ENCODE measurements around the gene EML6. TPM values are rescaled to one million over a fixed set of nuclear protein-coding genes. Genes with fewer than 3 reads are reported as not detected.

The EML6 gene
- total RNA-seq, 1 donor: 1.1 TPM

DNA sequence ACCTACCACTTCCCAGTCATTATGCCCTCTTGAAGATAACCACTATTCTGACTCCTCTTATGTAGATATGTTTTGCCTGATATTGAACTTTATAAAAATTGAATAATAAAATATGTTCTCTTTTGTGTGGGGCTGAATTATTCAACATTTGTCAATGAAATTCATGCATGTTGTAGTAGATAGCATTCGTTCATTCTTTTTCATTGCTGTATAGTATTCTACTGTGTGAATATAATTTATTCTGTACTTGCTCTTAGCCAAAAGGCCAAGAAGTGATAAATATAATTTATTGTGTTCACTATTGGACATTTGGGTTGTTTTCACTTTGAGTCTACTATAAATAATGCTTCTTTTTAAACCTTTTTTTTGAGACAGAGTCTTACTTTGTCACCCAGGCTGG is 29.0 kb downstream of the EML6 start:
- Histone ChIP-seq H3K9me3 (ENCODE audit: low read depth, low read length) (no peaks in the 10 kb centered on the region), H3K4me1 (ENCODE audit: insufficient read depth, low read length) (peaks cover 1% of the 10 kb centered on the region), H3K27me3 (ENCODE audit: insufficient read depth, low read length) (no peaks in the 10 kb centered on the region), H3K79me2 (ENCODE audit: insufficient read depth, low read length) (no peaks in the 10 kb centered on the region), H3K4me3 (ENCODE audit: insufficient read depth, low read length) (no peak overlapping the region), H2AFZ (ENCODE audit: low read length) (no peak overlapping the region), H3K27ac (ENCODE audit: low read depth, low read length) (no peak overlapping the region), H3K4me2 (ENCODE audit: insufficient read depth, low read length) (no peak overlapping the region), H3K36me3 (ENCODE audit: insufficient read depth, low read length) (no peaks in the 10 kb centered on the region), H4K20me1 (ENCODE audit: insufficient read depth, low read length) (no peaks in the 10 kb centered on the region)
- TF ChIP-seq, protein P1, sequence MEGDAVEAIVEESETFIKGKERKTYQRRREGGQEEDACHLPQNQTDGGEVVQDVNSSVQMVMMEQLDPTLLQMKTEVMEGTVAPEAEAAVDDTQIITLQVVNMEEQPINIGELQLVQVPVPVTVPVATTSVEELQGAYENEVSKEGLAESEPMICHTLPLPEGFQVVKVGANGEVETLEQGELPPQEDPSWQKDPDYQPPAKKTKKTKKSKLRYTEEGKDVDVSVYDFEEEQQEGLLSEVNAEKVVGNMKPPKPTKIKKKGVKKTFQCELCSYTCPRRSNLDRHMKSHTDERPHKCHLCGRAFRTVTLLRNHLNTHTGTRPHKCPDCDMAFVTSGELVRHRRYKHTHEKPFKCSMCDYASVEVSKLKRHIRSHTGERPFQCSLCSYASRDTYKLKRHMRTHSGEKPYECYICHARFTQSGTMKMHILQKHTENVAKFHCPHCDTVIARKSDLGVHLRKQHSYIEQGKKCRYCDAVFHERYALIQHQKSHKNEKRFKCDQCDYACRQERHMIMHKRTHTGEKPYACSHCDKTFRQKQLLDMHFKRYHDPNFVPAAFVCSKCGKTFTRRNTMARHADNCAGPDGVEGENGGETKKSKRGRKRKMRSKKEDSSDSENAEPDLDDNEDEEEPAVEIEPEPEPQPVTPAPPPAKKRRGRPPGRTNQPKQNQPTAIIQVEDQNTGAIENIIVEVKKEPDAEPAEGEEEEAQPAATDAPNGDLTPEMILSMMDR (IDR thresholded peaks at IDR 0.05; ENCODE audit: extremely low read depth, low read depth, low read length): no peak
- DNase-seq (ENCODE audit: insufficient read length, low spot score, missing footprints): no peak

DNA sequence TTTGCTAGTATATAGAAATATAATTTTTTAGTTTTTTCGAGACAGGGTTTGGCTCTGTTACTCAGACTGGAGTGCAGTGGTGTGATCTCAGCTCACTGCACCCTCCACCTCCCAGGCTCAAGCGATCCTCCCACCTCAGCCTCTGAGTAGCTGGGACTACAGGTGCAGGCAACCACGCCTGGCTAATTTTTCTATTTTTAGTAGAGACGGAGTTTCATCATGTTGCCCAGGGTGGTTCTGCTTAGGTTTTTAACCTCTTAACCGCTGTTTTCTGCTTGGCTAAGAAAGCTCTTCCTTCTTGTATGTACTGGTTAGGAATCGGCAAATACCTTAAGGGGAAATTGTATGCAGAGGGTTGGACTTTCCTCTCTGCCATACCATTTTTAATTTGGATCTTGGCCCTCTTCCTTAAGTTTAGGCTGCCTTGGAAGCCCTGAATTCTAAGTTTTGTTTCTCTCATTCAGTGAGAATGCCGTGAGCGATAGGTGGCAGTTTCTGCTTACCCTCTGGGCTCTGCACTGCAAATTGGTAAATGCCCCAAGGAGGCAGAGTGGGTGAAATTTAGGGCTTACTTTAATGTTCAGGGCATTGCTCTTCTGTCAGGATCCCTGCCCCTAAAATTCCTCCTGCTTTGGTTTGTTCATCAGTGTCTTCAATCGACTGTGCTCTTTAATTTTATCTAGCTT is 32.3 kb downstream of the EML6 start:
- Histone ChIP-seq H3K27me3 (ENCODE audit: insufficient read depth, low read length) (no peaks in the 10 kb centered on the region), H3K79me2 (ENCODE audit: insufficient read depth, low read length) (no peaks in the 10 kb centered on the region), H3K9me3 (ENCODE audit: low read depth, low read length) (no peaks in the 10 kb centered on the region), H4K20me1 (ENCODE audit: insufficient read depth, low read length) (no peaks in the 10 kb centered on the region), H3K4me3 (ENCODE audit: insufficient read depth, low read length) (no peak overlapping the region), H3K4me1 (ENCODE audit: insufficient read depth, low read length) (peaks cover 9% of the 10 kb centered on the region), H3K36me3 (ENCODE audit: insufficient read depth, low read length) (no peaks in the 10 kb centered on the region), H2AFZ (ENCODE audit: low read length) (no peak overlapping the region), H3K27ac (ENCODE audit: low read depth, low read length) (no peak overlapping the region), H3K4me2 (ENCODE audit: insufficient read depth, low read length) (no peak overlapping the region)
- TF ChIP-seq, protein P1 (IDR thresholded peaks at IDR 0.05; ENCODE audit: extremely low read depth, low read depth, low read length): no peak
- no peak for DNase-seq (ENCODE audit: insufficient read length, low spot score, missing footprints)

DNA sequence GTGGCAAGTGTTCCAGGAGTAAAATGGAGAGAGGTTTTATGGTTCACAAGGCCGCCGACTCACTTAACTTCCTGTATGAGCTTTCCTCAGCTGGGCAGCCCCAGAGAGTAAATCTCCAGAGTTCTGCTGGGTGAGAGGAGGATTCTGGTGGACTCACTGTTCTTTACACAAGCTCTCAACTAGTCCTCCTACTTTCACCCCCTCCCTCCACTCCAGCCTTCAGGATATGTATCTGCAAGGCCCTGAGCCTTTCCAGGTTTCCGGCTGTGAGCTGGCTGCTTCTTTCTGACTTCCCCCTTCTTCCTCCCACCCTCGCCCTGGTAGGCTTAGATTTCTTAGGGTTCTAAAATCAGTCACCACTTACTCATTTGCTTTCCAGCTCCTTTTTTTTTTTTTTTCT is 34.0 kb downstream of the EML6 start:
- H3K27me3 ChIP-seq (ENCODE audit: insufficient read depth, low read length): no peaks in the 10 kb centered on the region

DNA sequence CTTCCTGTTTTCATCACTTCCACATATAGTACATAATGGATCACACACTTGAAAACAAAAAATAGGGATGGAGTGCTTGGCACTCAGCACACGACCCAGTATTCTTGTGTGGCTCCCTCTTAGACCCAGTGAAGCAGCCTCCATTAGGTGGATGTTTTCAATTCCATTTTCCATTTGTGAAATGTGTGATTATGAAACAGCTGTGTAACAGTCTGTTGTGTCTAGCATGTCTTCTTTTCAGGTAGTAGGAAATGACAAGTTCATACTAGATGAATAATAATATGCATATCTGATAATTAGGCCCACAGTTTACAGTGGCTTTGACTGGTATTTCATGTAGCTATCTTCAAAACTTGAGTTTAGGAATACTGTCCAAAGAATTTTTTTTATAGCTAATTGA is 35.5 kb downstream of the EML6 start:
- H3K27ac ChIP-seq (ENCODE audit: low read depth, low read length): no peak overlapping the region
- H4K20me1 ChIP-seq (ENCODE audit: insufficient read depth, low read length): no peaks in the 10 kb centered on the region
- no peak overlapping the region for H3K4me3 ChIP-seq (ENCODE audit: insufficient read depth, low read length)
- H3K27me3 ChIP-seq (ENCODE audit: insufficient read depth, low read length): no peaks in the 10 kb centered on the region
- no peaks in the 10 kb centered on the region for H3K79me2 ChIP-seq (ENCODE audit: insufficient read depth, low read length)
- DNase-seq (ENCODE audit: insufficient read length, low spot score, missing footprints): no peak
- H3K4me1 ChIP-seq (ENCODE audit: insufficient read depth, low read length): peaks cover 9% of the 10 kb centered on the region
- no peaks in the 10 kb centered on the region for H3K36me3 ChIP-seq (ENCODE audit: insufficient read depth, low read length)
- TF ChIP-seq, protein P1 (IDR thresholded peaks at IDR 0.05; ENCODE audit: extremely low read depth, low read depth, low read length): no peak
- no peak overlapping the region for H3K4me2 ChIP-seq (ENCODE audit: insufficient read depth, low read length)
- no peaks in the 10 kb centered on the region for H3K9me3 ChIP-seq (ENCODE audit: low read depth, low read length)
- no peak overlapping the region for H2AFZ ChIP-seq (ENCODE audit: low read length)

More for the DNA sequence above, 34.0 kb downstream of the EML6 start:
- H3K79me2 ChIP-seq (ENCODE audit: insufficient read depth, low read length): no peaks in the 10 kb centered on the region
- H4K20me1 ChIP-seq (ENCODE audit: insufficient read depth, low read length): no peaks in the 10 kb centered on the region
- TF ChIP-seq, protein P1 (IDR thresholded peaks at IDR 0.05; ENCODE audit: extremely low read depth, low read depth, low read length): no peak
- H3K4me2 ChIP-seq (ENCODE audit: insufficient read depth, low read length): peak overlapping the region; percentile 51
- no peaks in the 10 kb centered on the region for H3K9me3 ChIP-seq (ENCODE audit: low read depth, low read length)
- DNase-seq (ENCODE audit: insufficient read length, low spot score, missing footprints): no peak
- H3K27ac ChIP-seq (ENCODE audit: low read depth, low read length): no peak overlapping the region
- no peak overlapping the region for H3K4me3 ChIP-seq (ENCODE audit: insufficient read depth, low read length)
- no peaks in the 10 kb centered on the region for H3K36me3 ChIP-seq (ENCODE audit: insufficient read depth, low read length)
- H3K4me1 ChIP-seq (ENCODE audit: insufficient read depth, low read length): peaks cover 9% of the 10 kb centered on the region
- H2AFZ ChIP-seq (ENCODE audit: low read length): peak overlapping the region; percentile 88
